Astrocyte (in vitro differentiated cells and primary cell): ENCODE measurements around the gene TTC1. TPM values are rescaled to one million over a fixed set of nuclear protein-coding genes. Genes with fewer than 3 reads are reported as not detected.

ENCODE experiments used
- DNase-seq: peaks from one replicate; pipeline ENCODE4 v3.0.0-alpha.2; 2010; ENCODE audit warnings: low read depth
- FAIRE-seq: peaks from 2 replicates; lab custom pipeline; 2011; peaks lifted over from hg19 to GRCh38; lab: Jason Lieb, UNC
- H2AFZ ChIP-seq: 2 replicates; pipeline ENCODE4 v1.6.0; 2012; ENCODE audit warnings: low read depth, low read length, inconsistent platforms
- H3K27ac ChIP-seq: 2 replicates; pipeline ENCODE4 v1.5.1; 2011; ENCODE audit warnings: low read depth, low read length, inconsistent platforms
- H3K27me3 ChIP-seq: 2 replicates; pipeline ENCODE4 v1.6.0; 2011; ENCODE audit warnings: low read length, inconsistent platforms; ENCODE audit not compliant: insufficient read depth
- H3K36me3 ChIP-seq: 2 replicates; pipeline ENCODE4 v1.5.1; 2011; ENCODE audit warnings: low read length, inconsistent platforms; ENCODE audit not compliant: insufficient read depth
- H3K4me1 ChIP-seq: 2 replicates; pipeline ENCODE4 v1.5.1; 2011; ENCODE audit warnings: low read length, inconsistent platforms; ENCODE audit not compliant: insufficient read depth
- H3K4me2 ChIP-seq: 2 replicates; pipeline ENCODE4 v1.6.0; 2012; ENCODE audit warnings: low read length, inconsistent platforms
- H3K4me3 ChIP-seq: 2 replicates; pipeline ENCODE4 v1.5.1; 2011; ENCODE audit warnings: low read depth, mild to moderate bottlenecking, low read length, inconsistent platforms; ENCODE audit not compliant: insufficient read depth
- H3K79me2 ChIP-seq: 2 replicates; pipeline ENCODE4 v1.6.0; 2012; ENCODE audit warnings: mild to moderate bottlenecking, low read length, inconsistent platforms; ENCODE audit not compliant: insufficient read depth
- H3K9ac ChIP-seq: 2 replicates; pipeline ENCODE4 v1.6.0; 2012; ENCODE audit warnings: mild to moderate bottlenecking, low read length, inconsistent platforms
- H3K9me3 ChIP-seq: 2 replicates; pipeline ENCODE4 v1.5.1; 2012; ENCODE audit warnings: low read depth, mild to moderate bottlenecking, low read length, inconsistent platforms; ENCODE audit not compliant: insufficient read depth
- H4K20me1 ChIP-seq: 2 replicates; pipeline ENCODE4 v1.6.0; 2012; ENCODE audit warnings: low read length, inconsistent platforms; ENCODE audit not compliant: insufficient read depth
- H3K27ac Mint-ChIP-seq: one replicate; pipeline ENCODE4 v1.8.0; 2021; ENCODE audit warnings: mild to moderate bottlenecking, mixed read lengths; ENCODE audit not compliant: unreplicated experiment
- H3K27me3 Mint-ChIP-seq: one replicate; pipeline ENCODE4 v1.8.0; 2021; ENCODE audit warnings: low read depth, mixed read lengths; ENCODE audit not compliant: unreplicated experiment
- H3K36me3 Mint-ChIP-seq: one replicate; pipeline ENCODE4 v1.8.0; 2021; ENCODE audit warnings: low read depth, mixed read lengths; ENCODE audit not compliant: unreplicated experiment
- H3K4me1 Mint-ChIP-seq: one replicate; pipeline ENCODE4 v1.8.0; 2021; ENCODE audit warnings: low read depth, mixed read lengths; ENCODE audit not compliant: unreplicated experiment
- H3K4me3 Mint-ChIP-seq: one replicate; pipeline ENCODE4 v1.8.0; 2021; ENCODE audit warnings: mild to moderate bottlenecking, moderate library complexity, mixed read lengths; ENCODE audit not compliant: unreplicated experiment
- H3K9me3 Mint-ChIP-seq: one replicate; pipeline ENCODE4 v1.8.0; 2021; ENCODE audit warnings: mild to moderate bottlenecking, mixed read lengths; ENCODE audit not compliant: unreplicated experiment
- CTCF ChIP-seq: IDR thresholded peaks from 2 replicates; pipeline ENCODE4 v1.5.1; 2011; ENCODE audit warnings: low read depth, mild to moderate bottlenecking, inconsistent platforms, low read length, moderate library complexity; ENCODE audit not compliant: insufficient read depth
- EZH2 ChIP-seq: IDR thresholded peaks from 2 replicates; pipeline ENCODE4 v1.6.1; 2012; ENCODE audit warnings: mild to moderate bottlenecking, low read length, inconsistent platforms; ENCODE audit not compliant: insufficient read depth
- total RNA-seq: library from RNA; stranded (reverse); gene quantifications from 2 replicates; pipeline ENCODE4 v1.2.1, GENCODE V29; 2021

TTC1 gene
- total RNA-seq, 1 donor from 2014 or later = 61.2 TPM

- H4K20me1 ChIP-seq = no peaks in the 10 kb centered on the region
- H3K27ac ChIP-seq = no peak overlapping the region
- no peak overlapping the region for H3K4me3 ChIP-seq
- no peak overlapping the region for H3K4me2 ChIP-seq
- no peak overlapping the region for H3K27ac Mint-ChIP-seq
- H2AFZ ChIP-seq = no peak overlapping the region
- FAIRE-seq (no peak), DNase-seq (no peak)
- peaks cover 3% of the 10 kb centered on the region for H3K27me3 ChIP-seq
- no peaks in the 10 kb centered on the region for H3K4me1 ChIP-seq
- peaks cover 4% of the 10 kb centered on the region for H3K4me1 Mint-ChIP-seq
- H3K9me3 Mint-ChIP-seq = no peaks in the 10 kb centered on the region
- H3K36me3 Mint-ChIP-seq = no peaks in the 10 kb centered on the region
- no peaks in the 10 kb centered on the region for H3K79me2 ChIP-seq
- no peaks in the 10 kb centered on the region for H3K36me3 ChIP-seq
- peaks cover 14% of the 10 kb centered on the region for H3K27me3 Mint-ChIP-seq
- H3K4me3 Mint-ChIP-seq = no peak overlapping the region
- peaks cover 5% of the 10 kb centered on the region for H3K9me3 ChIP-seq
- TF ChIP-seq EZH2 (no peak), CTCF (no peak)
- no peak overlapping the region for H3K9ac ChIP-seq
Observed at GRCh38 chr5:159992566-159992965, 16.4 kb upstream of the TTC1 start.

- Histone ChIP-seq H2AFZ (no peak overlapping the region), H3K36me3 (no peaks in the 10 kb centered on the region), H3K79me2 (no peaks in the 10 kb centered on the region), H3K27ac (no peak overlapping the region), H3K4me1 (no peaks in the 10 kb centered on the region), H3K4me3 (no peak overlapping the region), H3K9me3 (peaks cover 5% of the 10 kb centered on the region), H3K9ac (no peak overlapping the region), H3K4me2 (no peak overlapping the region), H4K20me1 (no peaks in the 10 kb centered on the region), H3K27me3 (peaks cover 3% of the 10 kb centered on the region)
- no peak overlapping the region for H3K4me3 Mint-ChIP-seq
- DNase-seq (no peak), FAIRE-seq (no peak)
- no peak for TF ChIP-seq CTCF
- TF ChIP-seq EZH2 = no peak
- no peaks in the 10 kb centered on the region for H3K36me3 Mint-ChIP-seq
- no peaks in the 10 kb centered on the region for H3K9me3 Mint-ChIP-seq
- peaks cover 4% of the 10 kb centered on the region for H3K4me1 Mint-ChIP-seq
- H3K27ac Mint-ChIP-seq = no peak overlapping the region
- H3K27me3 Mint-ChIP-seq = peaks cover 9% of the 10 kb centered on the region
Observed at GRCh38 chr5:159993194-159993593, 15.7 kb upstream of the TTC1 start.

GRCh38 chr5:159995907-159996306, 13.0 kb upstream of the TTC1 start:
- TF ChIP-seq CTCF (no peak), EZH2 (no peak)
- no peaks in the 10 kb centered on the region for H3K36me3 Mint-ChIP-seq

More at GRCh38 chr5:159995907-159996306, 13.0 kb upstream of the TTC1 start:
- Mint-ChIP-seq H3K27me3 (peaks cover 1% of the 10 kb centered on the region), H3K9me3 (no peaks in the 10 kb centered on the region), H3K4me3 (no peak overlapping the region), H3K27ac (no peak overlapping the region), H3K4me1 (peaks cover 4% of the 10 kb centered on the region)
- Histone ChIP-seq H3K4me1 (no peaks in the 10 kb centered on the region), H4K20me1 (no peaks in the 10 kb centered on the region), H3K4me2 (no peak overlapping the region), H2AFZ (no peak overlapping the region), H3K27me3 (no peaks in the 10 kb centered on the region), H3K27ac (no peak overlapping the region), H3K79me2 (no peaks in the 10 kb centered on the region), H3K36me3 (no peaks in the 10 kb centered on the region), H3K4me3 (no peak overlapping the region), H3K9me3 (peaks cover 5% of the 10 kb centered on the region), H3K9ac (no peak overlapping the region)
- FAIRE-seq = no peak
- DNase-seq = no peak
